Urothelium cell line (cell line): Measurements from ENCODE around the gene LILRB1.
"Not testable (repeated sequence)": the region's sequence is repeated elsewhere in the genome, so short reads cannot be mapped to it uniquely, and the experiment has no call there.

Source experiments
- DNase-seq: peaks from one replicate; pipeline ENCODE4 v3.0.0; 2011; ENCODE audit warnings: low spot score, mixed read lengths
- FAIRE-seq: peaks from 2 replicates; lab custom pipeline; 2011; peaks lifted over from hg19 to GRCh38; lab: Jason Lieb, UNC

Gene LILRB1

GRCh38 chr19:54624234-54624633 lies 6.0 kb upstream of the LILRB1 start:
- FAIRE-seq = peak; percentile 32
- DNase-seq = not testable (repeated sequence)

DNA sequence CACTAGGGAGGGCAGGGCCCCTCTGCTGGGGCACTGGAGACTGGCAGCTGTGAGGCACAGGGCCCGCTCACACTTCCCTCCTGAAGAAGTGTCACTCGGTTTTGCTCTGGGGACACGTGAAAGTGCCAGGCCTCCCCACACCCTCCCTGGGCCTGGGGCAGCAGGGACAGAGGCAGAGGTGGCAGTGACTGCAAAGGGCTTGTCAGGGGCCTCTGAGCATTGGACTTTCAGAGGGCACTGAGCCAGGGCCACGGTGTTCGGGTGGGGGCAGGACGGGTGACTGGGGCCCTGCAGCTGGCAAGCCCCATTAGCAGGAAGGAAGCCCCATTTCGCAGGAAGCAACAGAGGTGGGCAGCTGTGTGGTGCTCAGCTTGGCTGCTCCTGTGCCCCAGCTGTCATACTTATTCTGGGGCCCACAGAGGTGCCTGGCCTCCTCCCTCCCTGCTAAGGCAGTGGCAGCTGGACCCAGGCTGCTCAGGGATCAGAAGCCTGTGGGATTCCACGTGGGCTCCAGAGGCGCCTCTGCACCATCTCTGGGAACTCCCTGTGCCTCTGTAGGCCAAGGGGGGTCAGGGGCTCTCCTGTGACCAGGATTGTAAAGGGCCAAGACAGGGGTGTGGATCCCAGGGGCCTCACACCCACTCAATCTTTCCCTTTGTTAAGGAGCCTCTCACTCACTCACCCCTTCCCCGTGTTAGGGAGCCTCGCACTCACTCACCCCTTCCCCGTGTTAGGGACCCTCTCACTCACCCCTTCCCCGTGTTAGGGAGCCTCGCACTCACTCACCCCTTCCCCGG lies 5.2 kb upstream of the LILRB1 start:
- FAIRE-seq, DNase-seq: not testable (repeated sequence)

DNA sequence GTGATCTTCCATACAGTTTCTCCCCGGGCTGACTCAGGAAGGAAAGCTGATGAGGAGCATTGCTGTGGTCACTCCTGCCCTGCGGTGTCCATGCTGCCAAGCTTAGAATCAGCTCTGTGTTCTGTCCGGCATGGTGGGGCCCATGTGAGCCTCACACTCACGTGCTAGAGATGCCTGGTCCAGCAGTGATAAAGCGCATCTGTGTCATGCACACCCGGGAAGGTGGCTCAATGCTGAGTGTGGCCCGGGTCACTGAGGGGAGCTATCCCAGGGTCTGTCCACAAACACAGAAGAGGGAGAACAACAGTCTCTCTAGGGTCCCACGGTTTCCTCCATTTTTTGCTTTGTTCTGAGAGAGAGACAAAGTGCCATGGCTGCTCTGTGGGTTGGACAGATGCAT lies 3.5 kb upstream of the LILRB1 start:
- DNase-seq (no peak), FAIRE-seq (no peak)

DNA sequence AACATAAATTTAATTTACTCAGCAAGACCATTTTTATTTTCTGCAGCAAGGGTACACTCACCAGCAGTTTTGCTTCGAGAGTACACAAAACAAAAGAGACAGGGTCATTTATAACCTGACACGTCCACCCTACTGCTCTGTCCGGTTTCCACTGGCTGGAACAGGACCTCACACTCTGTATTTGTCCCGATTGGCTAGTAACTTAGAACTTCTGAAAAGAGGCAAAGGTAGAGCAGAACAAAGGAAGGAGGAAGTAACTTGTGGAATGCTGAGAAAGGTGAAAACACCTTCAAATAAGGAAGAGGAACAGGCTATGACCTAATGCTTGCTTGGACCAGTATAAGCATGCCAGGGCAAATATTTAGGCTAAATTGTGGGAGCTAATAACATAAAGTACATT lies 2.4 kb upstream of the LILRB1 start:
- not testable (repeated sequence) for DNase-seq, FAIRE-seq

GRCh38 chr19:54630782-54631181 lies 498 bp downstream of the LILRB1 start:
- FAIRE-seq (no peak), DNase-seq (no peak)

- not testable (repeated sequence) for DNase-seq, FAIRE-seq
Measured at GRCh38 chr19:54631489-54632337, 1.4 kb downstream of the LILRB1 start.

GRCh38 chr19:54632517-54632916 lies 2.2 kb downstream of the LILRB1 start:
- not testable (repeated sequence) for FAIRE-seq, DNase-seq

DNA sequence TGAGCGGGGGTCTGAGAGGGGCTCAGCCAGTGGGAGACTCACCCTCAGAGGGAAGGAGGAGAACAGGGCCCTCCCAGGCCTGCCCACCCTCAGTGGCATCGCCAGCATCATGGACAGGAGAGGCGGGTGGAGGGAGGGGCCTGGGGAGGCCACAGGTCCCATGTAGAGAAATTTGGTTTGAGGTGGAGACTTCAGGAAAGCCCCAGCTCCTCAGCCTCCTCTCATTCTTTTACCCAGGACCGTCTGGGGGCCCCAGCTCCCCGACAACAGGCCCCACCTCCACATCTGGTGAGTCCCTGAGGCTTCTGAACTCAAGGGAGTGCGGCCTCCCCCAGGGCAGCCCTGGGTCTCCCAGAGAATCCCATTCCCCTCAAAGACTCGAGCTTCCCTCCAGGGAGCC lies 3.1 kb downstream of the LILRB1 start:
- FAIRE-seq = no peak

GRCh38 chr19:54636081-54636480 lies 5.8 kb downstream of the LILRB1 start:
- FAIRE-seq, DNase-seq: not testable (repeated sequence)

More for the DNA sequence above, 3.1 kb downstream of the LILRB1 start:
- no peak for DNase-seq

DNA sequence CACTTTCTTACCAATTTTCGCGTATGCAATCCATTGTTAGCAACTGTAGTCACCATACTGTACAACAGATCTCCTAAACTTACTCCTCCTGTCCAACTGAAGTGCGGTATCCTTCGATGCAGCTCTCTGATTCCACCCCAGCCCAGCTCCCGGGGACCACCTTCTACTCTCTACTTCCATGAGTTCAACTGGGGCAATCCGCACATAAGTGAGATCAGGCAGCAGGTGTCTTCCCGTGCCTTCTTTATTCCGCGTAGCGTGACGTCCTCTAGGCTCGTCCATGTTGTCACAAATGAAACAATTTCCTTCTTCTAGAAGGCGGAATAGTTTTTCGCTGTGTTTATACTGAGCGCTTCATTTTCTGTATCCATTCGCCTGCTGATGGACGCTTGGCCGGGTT lies 8.4 kb downstream of the LILRB1 start:
- DNase-seq = no peak
- no peak for FAIRE-seq

- FAIRE-seq = not testable (repeated sequence)
Measured at GRCh38 chr19:54642953-54643352, 12.7 kb downstream of the LILRB1 start.

DNA sequence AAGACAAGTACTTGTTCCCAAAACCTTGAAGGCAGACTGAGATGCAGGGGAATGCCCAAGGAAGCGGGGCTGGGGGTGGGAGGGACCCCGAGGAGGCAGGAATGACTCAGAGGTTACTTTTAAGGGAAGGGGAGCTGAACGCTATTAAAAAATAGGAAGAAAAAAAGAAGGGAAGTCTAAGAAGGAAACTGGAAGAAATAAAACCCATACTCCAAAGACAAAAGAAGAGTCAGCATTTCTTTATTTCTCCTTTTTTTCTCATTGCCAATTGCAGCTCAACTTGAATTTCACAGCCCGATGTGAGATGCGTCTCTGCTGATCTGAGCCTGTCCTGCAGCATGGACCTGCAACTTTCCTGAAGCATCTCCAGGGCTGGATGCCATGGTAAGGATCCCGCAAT lies 13.3 kb downstream of the LILRB1 start:
- DNase-seq = not testable (repeated sequence)
- FAIRE-seq = peak; percentile 70

More at GRCh38 chr19:54642953-54643352, 12.7 kb downstream of the LILRB1 start:
- not testable (repeated sequence) for DNase-seq

DNA sequence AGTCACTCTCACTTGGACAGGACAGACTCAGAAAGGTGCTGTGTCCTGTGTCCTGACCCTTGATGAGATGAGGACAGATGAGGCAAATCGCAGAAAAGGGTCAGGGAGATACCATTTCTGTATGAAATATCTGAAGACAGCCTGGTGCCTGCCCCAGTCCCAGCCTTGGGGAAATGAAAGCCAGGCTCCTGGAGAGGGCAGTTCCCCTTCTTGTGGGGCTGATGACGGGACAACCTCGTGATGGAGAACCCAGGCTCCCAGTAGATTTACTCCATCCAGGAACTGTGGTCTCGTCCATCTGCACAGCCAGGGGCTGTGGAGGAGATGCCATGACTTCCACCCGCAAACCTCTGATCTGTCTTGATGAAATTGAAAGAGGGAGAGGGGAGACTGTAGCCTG lies 13.8 kb downstream of the LILRB1 start:
- FAIRE-seq (no peak), DNase-seq (no peak)

DNA sequence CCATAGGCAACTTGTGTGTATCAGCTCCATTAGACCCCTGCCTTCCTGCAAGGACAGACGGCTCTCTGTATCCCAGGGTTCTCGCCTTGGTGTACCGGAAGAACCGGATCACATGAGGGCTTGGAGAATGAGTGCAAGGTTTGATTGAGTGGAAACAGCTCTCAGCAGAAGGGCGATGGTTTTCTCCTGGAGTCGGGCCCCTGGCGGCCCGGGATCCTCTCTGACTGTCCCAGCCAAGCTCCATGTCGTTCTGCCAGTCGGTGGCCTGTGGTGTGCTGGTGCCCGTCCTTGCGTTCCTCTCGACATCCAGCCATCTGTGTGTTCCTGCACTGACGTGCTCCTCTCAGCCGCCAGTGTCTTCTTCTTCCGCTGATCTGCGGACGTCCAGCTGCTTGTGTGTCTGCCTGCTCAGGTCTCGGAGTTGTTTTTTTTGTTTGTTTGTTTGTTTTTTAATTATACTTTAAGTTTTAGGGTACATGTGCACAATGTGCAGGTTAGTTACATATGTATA lies 16.1 kb downstream of the LILRB1 start:
- DNase-seq = no peak
- FAIRE-seq = no peak

GRCh38 chr19:54648129-54648528 lies 17.8 kb downstream of the LILRB1 start:
- no peak for FAIRE-seq
- DNase-seq = no peak

DNA sequence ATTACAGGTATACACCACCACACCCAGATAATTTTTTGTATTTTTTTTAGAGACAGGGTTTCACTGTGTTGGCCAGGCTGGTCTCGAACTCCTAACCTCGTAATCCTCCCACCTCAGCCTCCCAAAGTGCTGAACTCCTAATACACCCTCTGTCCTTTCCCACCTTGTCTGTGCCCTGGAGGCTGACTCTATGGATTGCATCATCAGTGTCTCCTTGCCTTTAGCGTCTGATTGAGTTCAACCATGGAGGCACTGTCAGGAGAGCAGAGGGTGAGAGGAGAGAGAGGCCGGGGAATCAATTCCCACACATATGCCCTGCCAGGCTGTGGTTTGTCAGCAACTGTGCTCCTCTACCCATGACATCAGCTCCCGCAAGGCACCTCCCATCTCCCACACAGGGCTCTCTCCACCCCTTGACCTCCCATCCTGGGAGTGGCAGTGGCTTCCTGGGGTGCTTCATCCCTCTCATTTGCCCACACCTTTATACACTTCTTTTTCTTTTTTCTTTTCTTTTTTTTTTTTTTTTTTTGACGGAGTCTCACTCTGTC lies 19.9 kb downstream of the LILRB1 start:
- DNase-seq (no peak), FAIRE-seq (no peak)

DNA sequence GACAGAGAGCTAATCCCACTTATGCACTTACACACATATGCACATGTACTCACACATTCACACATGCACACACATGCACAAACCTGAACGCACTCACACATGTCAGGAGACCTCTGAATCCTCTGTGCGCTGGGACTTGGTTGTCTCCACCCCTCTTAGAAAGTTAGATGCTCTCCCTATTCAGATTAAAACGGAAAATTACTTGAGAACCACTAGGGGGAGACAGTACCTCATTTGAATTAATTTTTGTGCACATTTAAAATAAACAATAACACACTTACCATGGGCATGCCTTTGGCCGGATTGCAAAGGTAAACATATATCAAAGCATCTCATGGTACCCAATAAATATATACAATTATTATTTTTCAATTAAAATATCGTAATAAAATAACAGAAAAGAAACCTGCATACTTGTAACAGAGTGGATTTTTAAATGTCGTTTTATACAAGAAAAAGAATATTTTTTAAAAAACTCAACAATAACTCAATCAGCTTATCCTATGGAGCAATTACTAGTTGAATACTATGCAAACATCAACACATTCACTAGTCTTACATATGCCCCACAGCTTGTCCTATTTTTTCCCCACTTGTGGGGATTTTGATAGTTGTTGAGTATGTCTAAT lies 23.0 kb downstream of the LILRB1 start:
- DNase-seq (peak; percentile 37), FAIRE-seq (peak; percentile 63)

DNA sequence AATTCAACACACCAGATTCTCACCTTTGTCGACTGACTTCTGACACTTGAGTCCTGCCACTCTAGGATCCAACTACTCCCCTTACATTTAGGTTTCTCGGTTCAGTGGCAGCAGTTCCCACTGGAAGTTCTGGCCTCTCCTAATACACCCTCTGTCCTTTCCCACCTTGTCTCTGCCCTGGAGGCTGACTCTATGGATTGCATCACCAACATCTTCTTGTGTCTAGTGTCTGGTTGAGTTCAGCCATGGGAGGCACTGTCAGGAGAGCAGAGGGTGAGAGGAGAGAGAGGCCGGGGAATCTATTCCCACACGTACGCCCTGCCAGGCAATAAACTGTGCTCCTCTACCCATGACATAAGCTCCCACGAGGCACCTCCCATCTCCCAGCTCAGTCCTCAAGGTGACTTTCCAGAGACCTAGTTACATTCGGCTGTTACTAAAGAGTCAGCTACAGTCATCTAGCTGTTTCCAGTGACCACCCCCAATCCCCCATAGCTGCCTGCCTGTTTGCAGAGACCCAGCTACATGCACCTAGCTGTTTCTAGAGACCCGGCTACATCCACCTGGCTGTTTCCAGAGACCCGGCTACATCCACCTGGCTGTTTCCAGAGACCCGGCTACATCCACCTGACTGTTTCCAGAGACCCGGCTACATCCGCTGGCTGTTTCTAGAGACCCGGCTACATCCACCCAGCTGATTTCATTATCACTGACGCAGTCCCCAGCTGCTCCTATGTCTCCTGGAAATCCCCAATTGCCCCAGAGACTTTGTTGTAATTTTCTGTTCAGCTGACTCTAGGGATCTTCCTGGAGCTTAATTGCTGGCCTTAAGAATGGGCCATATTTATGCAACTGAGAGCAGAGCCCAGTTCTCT lies 24.4 kb downstream of the LILRB1 start:
- no peak for DNase-seq
- no peak for FAIRE-seq

- DNase-seq (no peak), FAIRE-seq (no peak)
Measured at GRCh38 chr19:54659300-54659699, 29.0 kb downstream of the LILRB1 start.

DNA sequence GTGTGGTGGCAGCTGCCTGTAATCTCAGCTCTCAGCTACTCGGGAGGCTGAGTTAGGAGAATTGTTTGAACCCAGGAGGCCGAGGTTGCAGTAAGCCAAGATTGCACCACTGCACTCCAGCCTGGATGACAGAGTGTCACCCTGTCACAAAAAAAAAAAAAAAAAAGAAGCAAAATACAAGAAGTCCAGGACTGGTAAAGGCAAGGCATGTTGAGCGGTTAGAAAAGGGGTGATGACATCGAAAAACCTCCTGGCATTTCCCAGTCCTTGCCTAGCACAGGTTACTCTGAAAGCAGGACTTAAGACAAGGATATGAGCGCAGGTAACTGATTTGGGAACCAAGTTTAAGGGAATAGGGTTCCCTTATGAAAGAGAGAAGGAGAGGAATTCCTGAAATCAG lies 30.0 kb downstream of the LILRB1 start:
- no peak for DNase-seq
- FAIRE-seq = no peak
